Mucosa of stomach (tissue), 1 donor: ENCODE data around the gene RNF207.

Experiments used
- H3K27me3 ChIP-seq: one replicate; pipeline ENCODE4 v1.7.0; 2013; ENCODE audit warnings: mild to moderate bottlenecking, low read length; ENCODE audit not compliant: control insufficient read depth, insufficient read depth
- H3K36me3 ChIP-seq: one replicate; pipeline ENCODE4 v1.7.0; 2013; ENCODE audit warnings: low read length; ENCODE audit not compliant: control insufficient read depth, insufficient read depth
- H3K4me1 ChIP-seq: one replicate; pipeline ENCODE4 v1.7.0; 2013; ENCODE audit warnings: mild to moderate bottlenecking, low read length; ENCODE audit not compliant: control insufficient read depth, insufficient read depth
- H3K4me3 ChIP-seq: one replicate; pipeline ENCODE4 v1.7.0; 2013; ENCODE audit warnings: low read length
- H3K9ac ChIP-seq: one replicate; pipeline ENCODE4 v1.7.0; 2013; ENCODE audit warnings: mild to moderate bottlenecking, low read length, moderate library complexity
- H3K9me3 ChIP-seq: one replicate; pipeline ENCODE4 v1.7.0; 2013; ENCODE audit warnings: mild to moderate bottlenecking, low read length, moderate library complexity; ENCODE audit not compliant: control insufficient read depth
- donor health status: Pancreatic carcinoma.

The RNF207 gene

GRCh38 chr1:6166655-6167390 is 39.1 kb upstream of the RNF207 start:
- no peaks in the 10 kb centered on the region for H3K36me3 ChIP-seq
- no peaks in the 10 kb centered on the region for H3K4me1 ChIP-seq
- H3K9ac ChIP-seq = no peak overlapping the region
- no peaks in the 10 kb centered on the region for H3K9me3 ChIP-seq
- H3K4me3 ChIP-seq = no peak overlapping the region
- H3K27me3 ChIP-seq = peaks cover 10% of the 10 kb centered on the region

DNA sequence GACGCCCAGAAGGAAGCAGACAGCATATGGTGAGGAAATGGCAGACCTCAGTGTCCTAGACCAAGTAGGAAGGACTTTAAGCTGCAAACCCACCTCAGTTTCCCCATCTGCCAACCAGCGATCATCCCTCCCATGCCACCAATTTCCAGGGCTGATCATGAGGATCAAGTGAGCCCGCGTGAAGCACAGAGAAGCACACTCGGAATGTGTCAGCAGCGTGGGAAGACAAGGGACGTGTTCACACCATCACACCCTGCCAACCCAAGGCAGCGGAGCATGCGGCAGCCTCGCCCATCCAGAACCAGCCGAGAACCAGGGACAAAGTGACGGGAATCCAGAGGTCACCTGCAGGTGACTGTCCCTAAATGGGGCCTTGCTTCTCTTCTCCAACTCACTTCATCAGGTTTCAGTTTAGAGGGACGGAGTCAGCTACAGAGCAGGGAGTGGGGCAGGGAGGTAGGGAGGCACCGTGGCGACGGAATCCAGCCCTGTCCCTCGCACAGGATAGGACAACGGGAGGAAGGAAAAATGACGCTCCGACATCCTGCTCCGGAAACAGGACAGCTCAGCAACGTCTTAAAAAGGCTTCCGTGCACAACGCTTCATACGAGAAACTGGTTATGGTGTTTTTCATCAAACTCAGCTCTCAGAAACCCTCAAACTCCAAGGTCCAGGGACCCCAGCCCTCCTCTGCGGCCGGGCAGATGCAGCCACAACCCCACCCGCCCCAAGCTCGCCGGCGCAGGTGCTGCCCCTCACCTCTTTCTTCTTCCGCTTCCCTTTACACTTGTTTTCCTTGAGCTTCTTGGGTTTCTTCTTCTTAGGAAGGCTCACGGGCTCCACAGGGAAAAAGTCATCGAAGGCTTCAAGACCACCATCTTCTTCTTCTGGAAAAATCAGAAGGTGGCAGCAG is 38.3 kb upstream of the RNF207 start:
- no peaks in the 10 kb centered on the region for H3K4me1 ChIP-seq

GRCh38 chr1:6168947-6169586 is 36.9 kb upstream of the RNF207 start:
- no peak overlapping the region for H3K9ac ChIP-seq
- no peaks in the 10 kb centered on the region for H3K9me3 ChIP-seq
- H3K4me3 ChIP-seq = no peak overlapping the region
- peaks cover 6% of the 10 kb centered on the region for H3K27me3 ChIP-seq
- no peaks in the 10 kb centered on the region for H3K36me3 ChIP-seq
- no peaks in the 10 kb centered on the region for H3K4me1 ChIP-seq

More for the DNA sequence above, 38.3 kb upstream of the RNF207 start:
- Histone ChIP-seq H3K4me3 (no peak overlapping the region), H3K27me3 (peaks cover 10% of the 10 kb centered on the region), H3K36me3 (no peaks in the 10 kb centered on the region), H3K9me3 (no peaks in the 10 kb centered on the region), H3K9ac (no peak overlapping the region)

- H3K27me3 ChIP-seq = peaks cover 6% of the 10 kb centered on the region
- no peaks in the 10 kb centered on the region for H3K9me3 ChIP-seq
- H3K4me3 ChIP-seq = no peak overlapping the region
- no peak overlapping the region for H3K9ac ChIP-seq
- H3K36me3 ChIP-seq = no peaks in the 10 kb centered on the region
- no peaks in the 10 kb centered on the region for H3K4me1 ChIP-seq
Observed at GRCh38 chr1:6170116-6170741, 35.7 kb upstream of the RNF207 start.

DNA sequence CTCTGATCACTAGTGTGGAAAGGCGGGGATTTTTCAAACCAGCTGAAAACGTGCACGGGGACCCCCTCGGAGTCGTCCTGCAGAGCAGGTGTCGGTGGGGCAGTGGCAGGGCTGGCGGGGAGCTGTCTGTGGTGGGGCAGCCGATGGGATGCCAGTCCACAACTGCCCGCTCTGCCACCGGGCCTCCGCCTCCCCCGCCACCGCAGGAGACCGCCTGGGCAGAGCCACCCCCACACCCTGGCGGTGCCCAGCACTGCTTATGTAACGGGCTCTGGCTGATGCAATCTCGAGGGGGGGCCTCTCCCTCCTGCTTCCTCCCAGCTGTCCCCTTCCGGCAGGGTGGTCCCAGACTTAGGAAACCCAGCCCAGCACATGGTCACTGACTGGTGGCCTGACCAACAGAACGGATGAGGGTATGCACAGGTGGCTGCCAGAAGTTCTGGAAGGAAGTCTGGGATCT is 35.1 kb upstream of the RNF207 start:
- Histone ChIP-seq H3K36me3 (no peaks in the 10 kb centered on the region), H3K9ac (no peak overlapping the region), H3K4me1 (no peaks in the 10 kb centered on the region), H3K27me3 (peaks cover 4% of the 10 kb centered on the region), H3K9me3 (no peaks in the 10 kb centered on the region), H3K4me3 (no peak overlapping the region)

- no peak overlapping the region for H3K4me3 ChIP-seq
- peaks cover 10% of the 10 kb centered on the region for H3K27me3 ChIP-seq
- H3K4me1 ChIP-seq = no peaks in the 10 kb centered on the region
- no peaks in the 10 kb centered on the region for H3K36me3 ChIP-seq
- H3K9me3 ChIP-seq = no peaks in the 10 kb centered on the region
- H3K9ac ChIP-seq = no peak overlapping the region
Observed at GRCh38 chr1:6171548-6172124, 34.3 kb upstream of the RNF207 start.

- H3K9me3 ChIP-seq = no peaks in the 10 kb centered on the region
- H3K4me1 ChIP-seq = no peaks in the 10 kb centered on the region
- H3K27me3 ChIP-seq = peaks cover 18% of the 10 kb centered on the region
- H3K9ac ChIP-seq = no peak overlapping the region
- no peaks in the 10 kb centered on the region for H3K36me3 ChIP-seq
- H3K4me3 ChIP-seq = no peak overlapping the region
Observed at GRCh38 chr1:6172549-6172948, 33.4 kb upstream of the RNF207 start.

- H3K36me3 ChIP-seq = no peaks in the 10 kb centered on the region
- H3K4me1 ChIP-seq = peaks cover 4% of the 10 kb centered on the region
- H3K4me3 ChIP-seq = no peak overlapping the region
- H3K9ac ChIP-seq = no peak overlapping the region
- H3K27me3 ChIP-seq = peaks cover 31% of the 10 kb centered on the region
- H3K9me3 ChIP-seq = no peaks in the 10 kb centered on the region
Observed at GRCh38 chr1:6174621-6175410, 31.1 kb upstream of the RNF207 start.

DNA sequence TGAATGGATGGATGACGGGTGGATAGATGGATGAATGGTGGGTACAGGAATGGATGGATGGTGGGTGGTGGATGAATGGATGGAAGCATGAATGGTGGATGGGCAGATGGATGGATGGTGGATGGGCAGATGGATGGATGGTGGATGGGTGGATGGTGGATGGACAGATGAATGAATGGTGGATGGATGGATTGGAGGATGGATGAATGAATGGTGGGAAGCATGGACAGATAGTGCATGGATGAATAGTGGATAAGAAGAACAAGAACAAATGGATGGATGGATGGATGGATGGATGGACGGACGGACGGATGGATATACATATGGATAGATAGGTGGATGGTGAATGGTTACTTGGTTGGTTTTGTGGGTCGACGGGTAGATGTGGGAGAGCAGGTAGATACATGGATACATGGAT is 30.5 kb upstream of the RNF207 start:
- H3K9ac ChIP-seq = no peak overlapping the region
- peaks cover 4% of the 10 kb centered on the region for H3K4me1 ChIP-seq
- no peaks in the 10 kb centered on the region for H3K36me3 ChIP-seq
- no peaks in the 10 kb centered on the region for H3K9me3 ChIP-seq
- H3K4me3 ChIP-seq = no peak overlapping the region
- H3K27me3 ChIP-seq = peaks cover 31% of the 10 kb centered on the region

GRCh38 chr1:6176779-6177178 is 29.1 kb upstream of the RNF207 start:
- Histone ChIP-seq H3K9ac (no peak overlapping the region), H3K4me3 (no peak overlapping the region), H3K27me3 (peaks cover 43% of the 10 kb centered on the region), H3K36me3 (no peaks in the 10 kb centered on the region), H3K9me3 (no peaks in the 10 kb centered on the region), H3K4me1 (peaks cover 4% of the 10 kb centered on the region)
